Activated naive CD4-positive, alpha-beta T cell treated with anti-CD3 and anti-CD28 coated beads, Interleukin-2, amount 10 ng/mL, durations not matched to agents 5 hours and 36 hours (primary cell): Measurements from ENCODE around the gene C17orf50. TPM values are rescaled to one million over a fixed set of nuclear protein-coding genes. Genes with fewer than 3 reads are reported as not detected.

ENCODE experiments used
- total RNA-seq, 2 experiments: library from RNA; stranded (reverse); gene quantifications; one replicate each; pipeline ENCODE4 v1.2.3, GENCODE V29; 2021

C17orf50 gene
- total RNA-seq, result not detected

GRCh38 chr17:35760587-35760986, at the start of gene C17orf50:
Gene C17orf50, plus strand, starts transcription at chr17:35760887. Its CDS starts 55 bp downstream, at chr17:35760942.

GRCh38 chr17:35731239-35731916, 29.3 kb upstream of the C17orf50 start, which contains the start of gene RASL10B:
Gene RASL10B, plus strand, starts transcription at chr17:35731639. Its CDS starts 3,546 bp downstream, at chr17:35735185.

GRCh38 chr17:35752945-35753764, 7.5 kb upstream of the C17orf50 start, which contains the start of gene GAS2L2:
Gene GAS2L2, minus strand, starts transcription at chr17:35753239. Its CDS starts 389 bp downstream, at chr17:35752850.

GRCh38 chr17:35795007-35795870, 34.6 kb downstream of the C17orf50 start, which contains the start of gene MMP28:
Gene MMP28, minus strand, starts transcription at chr17:35795641. Its CDS starts 264 bp downstream, at chr17:35795377.

GRCh38 chr17:35808962-35809854, 48.5 kb downstream of the C17orf50 start, which contains the start of gene TAF15:
Gene TAF15, plus strand, starts transcription at chr17:35809484. Its CDS starts 86 bp downstream, at chr17:35809570.

Other genes with a start within 250 kb of the C17orf50 start
- 10 to 100 TPM; 95.3 to 99.0 TPM for gene SLFN12L, start 223.2 kb upstream of the C17orf50 start, total RNA-seq
- not detected for gene SLFN14, start 200.1 kb upstream of the C17orf50 start, total RNA-seq
- gene PEX12, start 182.3 kb upstream of the C17orf50 start, total RNA-seq, result 1 to 10 TPM; 3.2 to 3.4 TPM
- 100 to 1,000 TPM; 133 to 135 TPM for gene AP2B1, start 173.6 kb upstream of the C17orf50 start, total RNA-seq
- under 1 TPM in 1 of 2 experiments, not detected in 1; 0.39 TPM for gene RASL10B, start 29.2 kb upstream of the C17orf50 start, total RNA-seq
- gene GAS2L2, start 7.6 kb upstream of the C17orf50 start, total RNA-seq, result not detected
- under 1 TPM in 1 of 2 experiments, not detected in 1; 0.43 TPM for gene MMP28, start 34.8 kb downstream of the C17orf50 start, total RNA-seq
- 100 to 1,000 TPM; 239 to 249 TPM for gene TAF15, start 48.6 kb downstream of the C17orf50 start, total RNA-seq
- gene HEATR9, start 108.0 kb downstream of the C17orf50 start, total RNA-seq, result under 1 TPM in 1 of 2 experiments, not detected in 1; 0.22 TPM
- 10 to 100 TPM; 30.5 to 32.7 TPM for gene CCL5, start 119.5 kb downstream of the C17orf50 start, total RNA-seq
- gene RDM1, start 169.9 kb downstream of the C17orf50 start, total RNA-seq, result 10 to 100 TPM in 1 of 2 experiments, 1 to 10 TPM in 1; 9.1 to 10.5 TPM
- gene LYZL6, start 182.8 kb downstream of the C17orf50 start, total RNA-seq, result not detected
- not detected for gene CCL16, start 220.6 kb downstream of the C17orf50 start, total RNA-seq
- gene CCL14, start 225.8 kb downstream of the C17orf50 start, total RNA-seq, result not detected
- not detected for gene CCL15, start 240.7 kb downstream of the C17orf50 start, total RNA-seq